ENCODE data around the gene SPRY1.

The SPRY1 gene

GRCh38 chr4:123380728-123381716 lies 15.6 kb upstream of the SPRY1 start:
- DNase-seq, result no peak

DNA sequence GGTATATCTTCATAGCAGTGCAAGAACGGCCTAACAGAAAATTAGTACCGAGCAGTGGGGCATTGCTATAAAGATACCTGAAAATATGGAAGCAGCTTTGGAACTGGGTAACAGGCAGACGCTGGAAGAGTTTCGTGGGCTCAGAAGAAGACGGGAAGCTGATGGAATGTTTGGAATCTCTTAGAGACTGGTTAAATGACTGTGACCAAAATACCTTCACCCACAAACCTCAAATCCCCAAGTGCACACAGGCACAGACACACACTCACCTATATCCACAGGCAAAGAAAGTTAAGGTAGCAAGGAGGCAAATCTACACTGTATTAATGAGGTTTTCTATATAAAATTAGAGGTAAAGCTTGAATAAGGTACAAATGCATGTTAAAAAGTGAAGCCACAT lies 14.6 kb upstream of the SPRY1 start:
- DNase-seq, result no peak

DNA sequence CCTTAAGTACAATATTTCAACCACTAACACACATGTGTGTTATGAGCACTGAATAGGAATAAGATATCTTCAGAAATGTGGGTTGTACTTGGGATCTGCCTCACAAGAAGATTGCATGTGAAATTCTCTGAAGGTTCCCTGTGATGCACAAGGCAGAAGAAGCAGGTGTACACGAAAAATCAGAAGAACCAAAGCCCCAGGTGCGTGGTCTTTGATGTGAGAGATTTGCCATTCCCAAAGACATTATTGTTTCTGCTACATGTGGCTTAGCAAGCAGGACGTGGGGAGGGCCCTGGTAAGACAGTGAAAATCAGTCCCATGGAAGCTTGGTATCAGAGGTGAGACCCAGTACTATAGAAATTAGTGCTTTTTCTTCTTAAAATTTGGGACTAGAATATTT lies 13.0 kb upstream of the SPRY1 start:
- no peak for DNase-seq

DNA sequence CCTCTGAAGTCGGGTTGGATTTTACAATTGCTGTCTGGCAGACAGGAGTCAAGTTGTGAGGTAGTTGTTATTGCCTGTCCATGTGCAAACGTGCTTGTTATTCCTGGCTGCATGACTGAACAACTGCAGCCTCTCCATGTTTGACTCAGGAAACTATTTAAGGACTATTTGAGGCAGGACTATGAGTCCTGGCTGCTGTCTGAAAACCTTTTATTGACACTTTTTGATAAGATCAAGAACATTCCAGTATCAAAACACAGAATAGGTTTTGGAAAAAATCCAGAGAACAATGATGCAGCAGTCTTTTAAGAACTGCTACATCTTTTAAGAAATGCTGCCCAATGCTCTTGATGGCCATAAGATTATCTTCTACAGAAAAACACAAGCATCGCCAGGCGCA lies 10.0 kb upstream of the SPRY1 start:
- DNase-seq, result no peak

GRCh38 chr4:123390846-123391456 lies 5.6 kb upstream of the SPRY1 start:
- DNase-seq, result peak; percentile 21

DNA sequence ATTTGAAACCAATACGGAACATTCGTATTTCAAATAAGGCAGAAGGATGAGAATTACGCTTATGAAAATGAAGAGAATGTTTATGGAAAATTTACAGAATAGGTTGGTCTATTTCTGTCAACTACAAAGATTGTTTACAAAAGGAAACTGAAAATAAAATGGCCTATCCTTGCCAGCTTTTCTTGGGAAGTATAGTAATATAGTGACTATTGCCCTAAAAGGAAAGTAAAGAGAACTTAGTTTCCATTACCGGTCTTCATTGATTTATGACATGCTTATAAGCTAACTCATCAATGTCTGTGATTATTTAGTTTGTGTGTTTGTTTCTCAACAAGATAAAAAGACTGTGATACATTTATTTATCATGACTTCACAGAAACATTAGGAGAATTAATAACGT lies 2.9 kb upstream of the SPRY1 start:
- no peak for DNase-seq

GRCh38 chr4:123397144-123398065 lies 810 bp downstream of the SPRY1 start:
- DNase-seq, result peak; percentile 50

- peak; percentile 37 for DNase-seq
These were observed 1.7 kb downstream of the SPRY1 start for GRCh38 chr4:123398066-123398852.

GRCh38 chr4:123398853-123399626 lies 2.4 kb downstream of the SPRY1 start:
- peak; percentile 7 for DNase-seq

- no peak for DNase-seq
These were observed 3.2 kb downstream of the SPRY1 start for GRCh38 chr4:123399627-123400358.

DNA sequence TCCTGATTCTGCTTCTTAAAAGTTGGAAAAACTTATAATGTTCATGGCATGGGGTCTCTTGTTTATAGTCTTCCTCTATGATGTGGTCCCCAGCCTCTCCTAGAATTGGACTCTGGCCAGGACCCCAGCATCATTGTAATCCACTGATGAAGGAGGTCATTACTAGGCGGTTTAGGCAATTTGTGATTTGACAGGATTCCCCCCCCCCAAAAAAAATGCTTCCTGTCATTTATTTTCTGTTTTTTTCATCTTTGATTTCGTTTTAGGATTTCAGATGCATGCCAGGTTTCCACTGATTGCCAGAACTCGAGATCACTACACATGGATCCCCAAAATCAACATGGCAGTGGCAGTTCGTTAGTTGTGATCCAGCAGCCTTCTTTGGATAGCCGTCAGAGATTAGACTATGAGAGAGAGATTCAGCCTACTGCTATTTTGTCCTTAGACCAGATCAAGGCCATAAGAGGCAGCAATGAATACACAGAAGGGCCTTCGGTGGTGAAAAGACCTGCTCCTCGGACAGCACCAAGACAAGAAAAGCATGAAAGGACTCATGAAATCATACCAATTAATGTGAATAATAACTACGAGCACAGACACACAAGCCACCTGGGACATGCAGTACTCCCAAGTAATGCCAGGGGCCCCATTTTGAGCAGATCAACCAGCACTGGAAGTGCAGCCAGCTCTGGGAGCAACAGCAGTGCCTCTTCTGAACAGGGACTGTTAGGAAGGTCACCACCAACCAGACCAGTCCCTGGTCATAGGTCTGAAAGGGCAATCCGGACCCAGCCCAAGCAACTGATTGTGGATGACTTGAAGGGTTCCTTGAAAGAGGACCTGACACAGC lies 4.9 kb downstream of the SPRY1 start:
- DNase-seq, result no peak

- DNase-seq, result no peak
These were observed 5.5 kb downstream of the SPRY1 start for GRCh38 chr4:123402121-123402465.

DNA sequence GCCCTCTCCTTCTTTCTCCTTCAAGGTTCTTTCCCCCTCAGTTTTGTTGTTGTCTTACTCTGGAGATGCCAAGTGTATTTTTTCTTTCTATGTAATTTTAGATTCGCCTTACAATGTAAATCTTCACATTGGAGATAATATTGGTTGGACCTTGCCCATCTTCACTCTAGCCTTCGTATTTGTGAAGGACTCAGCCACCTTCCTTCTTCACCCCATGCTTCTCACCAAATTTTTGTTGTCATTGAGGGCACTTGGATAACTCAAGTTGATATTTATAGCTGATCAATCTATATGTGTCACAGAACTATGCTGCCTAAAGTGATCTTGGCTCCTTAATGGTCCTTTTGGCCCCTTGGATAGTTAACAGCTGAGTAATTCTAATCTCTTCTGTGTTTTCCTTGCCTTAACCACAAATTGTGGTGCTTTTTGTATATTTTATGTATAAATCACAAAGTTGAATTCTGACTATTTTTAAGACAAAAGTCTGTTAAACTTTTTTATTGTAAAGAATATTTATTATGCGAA lies 6.5 kb downstream of the SPRY1 start:
- DNase-seq, result no peak

- no peak for DNase-seq
These were observed 7.9 kb downstream of the SPRY1 start for GRCh38 chr4:123404533-123404932.

DNA sequence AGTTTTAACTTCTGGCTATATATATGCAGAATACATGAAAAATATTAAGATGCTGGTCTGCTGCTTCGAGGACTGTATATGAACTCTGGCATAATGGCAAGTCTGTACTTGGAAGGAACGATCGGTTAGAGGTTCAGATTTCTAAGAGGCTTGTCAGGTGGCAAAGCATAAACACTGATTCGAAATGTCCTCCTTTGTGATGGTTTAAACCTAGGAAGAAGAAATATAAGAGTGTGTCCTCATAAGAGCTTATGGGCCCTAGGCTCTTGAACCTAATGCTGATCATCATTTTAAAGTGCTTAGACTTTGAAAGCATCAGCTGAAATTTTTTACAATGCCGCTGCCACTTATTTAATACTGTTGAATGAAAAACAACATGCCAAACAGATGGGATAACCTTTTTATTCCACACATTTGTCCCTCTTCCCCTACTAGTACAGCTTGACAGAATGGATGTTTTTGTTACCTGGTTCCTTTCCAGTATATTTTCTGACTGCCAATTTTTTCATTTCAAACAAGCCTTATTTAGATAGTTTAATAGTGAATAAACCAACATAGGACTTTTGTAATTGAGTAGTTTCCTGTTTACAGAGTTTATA lies 8.8 kb downstream of the SPRY1 start:
- DNase-seq, result peak; percentile 64

- no peak for DNase-seq
These were observed 10.3 kb downstream of the SPRY1 start for GRCh38 chr4:123406872-123407271.

DNA sequence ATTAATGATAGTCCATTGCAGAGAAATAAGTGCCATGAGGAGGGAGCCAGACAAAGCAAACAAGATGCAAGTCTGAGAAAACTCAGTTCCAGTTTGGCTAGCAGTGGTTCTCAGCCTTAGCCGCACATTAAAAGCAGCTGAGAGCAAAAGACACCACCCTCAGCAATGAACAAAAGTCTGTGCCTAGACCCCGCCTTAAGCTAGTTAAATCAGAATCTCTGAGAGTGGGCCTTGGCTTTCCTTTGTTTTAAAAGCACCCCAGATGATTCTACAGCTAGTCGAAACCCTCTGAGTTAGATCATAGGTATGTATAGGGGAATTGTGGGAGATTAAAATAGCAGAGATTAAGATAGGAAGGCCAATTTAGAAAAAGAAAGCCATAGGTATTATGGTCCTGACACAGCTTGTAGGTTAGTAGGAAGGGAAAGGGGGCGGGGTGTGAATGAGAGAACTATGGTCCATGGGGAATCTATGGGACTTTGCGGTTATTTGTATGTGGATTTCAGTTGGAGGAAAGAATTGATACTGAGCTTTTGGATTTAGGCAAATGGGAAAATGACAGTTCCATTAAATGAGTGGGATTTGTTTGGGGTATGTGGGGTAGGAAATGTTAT lies 12.0 kb downstream of the SPRY1 start:
- DNase-seq, result no peak

- DNase-seq, result no peak
These were observed 12.7 kb downstream of the SPRY1 start for GRCh38 chr4:123409334-123409733.

- DNase-seq, result no peak
These were observed 14.9 kb downstream of the SPRY1 start for GRCh38 chr4:123411514-123411913.

All from NCI-H2171 treated with DMSO at 0.1 percent for 48 hours (cell line).